Inflammatory macrophage (primary cell): ENCODE data around the gene CTTNBP2.

Source experiments
- DNase-seq, 2 donors: peaks; one replicate each; pipeline ENCODE4 v3.0.0-alpha.2; 2020 to 2022
- total RNA-seq, 18 experiments: gene quantifications; one replicate each; lab custom pipeline; 2026; ENCODE audit warnings: mixed read lengths in 6 of 18, inconsistent platforms in 2 of 18; lab: John Stamatoyannopoulos, UW

The CTTNBP2 gene, protein sequence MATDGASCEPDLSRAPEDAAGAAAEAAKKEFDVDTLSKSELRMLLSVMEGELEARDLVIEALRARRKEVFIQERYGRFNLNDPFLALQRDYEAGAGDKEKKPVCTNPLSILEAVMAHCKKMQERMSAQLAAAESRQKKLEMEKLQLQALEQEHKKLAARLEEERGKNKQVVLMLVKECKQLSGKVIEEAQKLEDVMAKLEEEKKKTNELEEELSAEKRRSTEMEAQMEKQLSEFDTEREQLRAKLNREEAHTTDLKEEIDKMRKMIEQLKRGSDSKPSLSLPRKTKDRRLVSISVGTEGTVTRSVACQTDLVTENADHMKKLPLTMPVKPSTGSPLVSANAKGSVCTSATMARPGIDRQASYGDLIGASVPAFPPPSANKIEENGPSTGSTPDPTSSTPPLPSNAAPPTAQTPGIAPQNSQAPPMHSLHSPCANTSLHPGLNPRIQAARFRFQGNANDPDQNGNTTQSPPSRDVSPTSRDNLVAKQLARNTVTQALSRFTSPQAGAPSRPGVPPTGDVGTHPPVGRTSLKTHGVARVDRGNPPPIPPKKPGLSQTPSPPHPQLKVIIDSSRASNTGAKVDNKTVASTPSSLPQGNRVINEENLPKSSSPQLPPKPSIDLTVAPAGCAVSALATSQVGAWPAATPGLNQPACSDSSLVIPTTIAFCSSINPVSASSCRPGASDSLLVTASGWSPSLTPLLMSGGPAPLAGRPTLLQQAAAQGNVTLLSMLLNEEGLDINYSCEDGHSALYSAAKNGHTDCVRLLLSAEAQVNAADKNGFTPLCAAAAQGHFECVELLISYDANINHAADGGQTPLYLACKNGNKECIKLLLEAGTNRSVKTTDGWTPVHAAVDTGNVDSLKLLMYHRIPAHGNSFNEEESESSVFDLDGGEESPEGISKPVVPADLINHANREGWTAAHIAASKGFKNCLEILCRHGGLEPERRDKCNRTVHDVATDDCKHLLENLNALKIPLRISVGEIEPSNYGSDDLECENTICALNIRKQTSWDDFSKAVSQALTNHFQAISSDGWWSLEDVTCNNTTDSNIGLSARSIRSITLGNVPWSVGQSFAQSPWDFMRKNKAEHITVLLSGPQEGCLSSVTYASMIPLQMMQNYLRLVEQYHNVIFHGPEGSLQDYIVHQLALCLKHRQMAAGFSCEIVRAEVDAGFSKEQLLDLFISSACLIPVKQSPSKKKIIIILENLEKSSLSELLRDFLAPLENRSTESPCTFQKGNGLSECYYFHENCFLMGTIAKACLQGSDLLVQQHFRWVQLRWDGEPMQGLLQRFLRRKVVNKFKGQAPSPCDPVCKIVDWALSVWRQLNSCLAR (N-terminal part only)
- total RNA-seq = 0 to 0.52 (median 0.06) reads per million in 18 experiments

GRCh38 chr7:117873310-117874190 is at the start of gene CTTNBP2:
CTTNBP2 (minus strand) TSS chr7:117873441; CDS start chr7:117873415, 26 bp downstream.
- peak in 1 of 2 donors; percentile 24 for DNase-seq

DNA sequence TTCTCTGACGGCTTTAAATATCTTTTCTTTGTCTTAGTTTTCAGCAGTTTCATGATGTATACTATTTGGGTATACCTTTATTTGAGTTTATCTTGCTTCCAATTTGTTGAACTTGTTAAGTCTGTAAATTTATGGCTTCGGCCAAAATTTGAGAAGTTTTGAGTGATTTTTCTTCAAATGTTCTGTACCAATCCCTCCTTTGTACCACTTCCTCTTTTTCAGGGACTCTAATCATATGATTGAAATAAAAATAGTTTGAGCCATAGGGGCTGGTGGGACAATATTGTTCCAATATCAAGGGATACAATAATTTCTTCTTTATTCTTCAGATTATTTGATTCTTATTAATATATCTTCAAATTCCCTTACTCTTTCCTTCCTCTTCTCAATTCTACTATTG is 43.1 kb upstream of the CTTNBP2 start:
- DNase-seq = no peak

GRCh38 chr7:117912421-117912820 is 39.2 kb upstream of the CTTNBP2 start:
- no peak for DNase-seq

DNA sequence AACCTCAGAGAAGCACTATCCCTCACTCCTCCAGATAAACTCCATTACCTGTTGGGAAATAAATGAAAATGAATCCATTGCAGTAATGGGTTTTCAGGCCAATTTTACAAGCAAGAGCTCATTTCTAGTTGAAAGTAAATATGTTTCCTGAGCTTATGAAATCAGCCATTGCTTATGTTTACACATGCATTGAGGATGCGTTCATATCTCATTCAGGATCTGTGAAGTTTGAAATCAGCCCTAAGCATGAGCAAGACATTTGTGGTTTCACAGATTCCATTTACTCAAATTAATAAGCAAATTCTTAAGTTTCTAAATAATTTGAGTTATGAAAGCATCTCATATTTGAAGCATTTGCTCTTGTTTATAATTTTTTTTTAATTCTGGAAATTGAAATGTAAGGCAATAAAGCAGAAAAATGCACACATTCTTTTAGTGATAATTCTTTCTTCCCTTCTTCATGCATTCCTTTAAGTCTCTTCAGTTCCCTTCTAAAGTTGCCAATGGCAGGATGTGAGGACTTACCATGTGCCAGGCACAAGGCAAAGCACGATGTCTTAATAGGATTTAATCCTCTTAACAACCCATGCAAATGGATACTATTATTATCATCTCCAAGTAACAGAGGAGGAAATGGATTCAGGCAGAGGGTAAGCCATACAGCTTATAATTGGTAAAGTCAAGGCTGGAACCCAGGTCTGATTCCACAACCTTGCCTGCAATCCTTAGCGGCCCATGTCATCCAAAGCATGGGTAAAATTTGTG is 35.0 kb upstream of the CTTNBP2 start:
- no peak for DNase-seq

- no peak for DNase-seq
Measured at GRCh38 chr7:117907049-117907640, 33.9 kb upstream of the CTTNBP2 start.

GRCh38 chr7:117902314-117902889 is 29.2 kb upstream of the CTTNBP2 start:
- DNase-seq = no peak

DNA sequence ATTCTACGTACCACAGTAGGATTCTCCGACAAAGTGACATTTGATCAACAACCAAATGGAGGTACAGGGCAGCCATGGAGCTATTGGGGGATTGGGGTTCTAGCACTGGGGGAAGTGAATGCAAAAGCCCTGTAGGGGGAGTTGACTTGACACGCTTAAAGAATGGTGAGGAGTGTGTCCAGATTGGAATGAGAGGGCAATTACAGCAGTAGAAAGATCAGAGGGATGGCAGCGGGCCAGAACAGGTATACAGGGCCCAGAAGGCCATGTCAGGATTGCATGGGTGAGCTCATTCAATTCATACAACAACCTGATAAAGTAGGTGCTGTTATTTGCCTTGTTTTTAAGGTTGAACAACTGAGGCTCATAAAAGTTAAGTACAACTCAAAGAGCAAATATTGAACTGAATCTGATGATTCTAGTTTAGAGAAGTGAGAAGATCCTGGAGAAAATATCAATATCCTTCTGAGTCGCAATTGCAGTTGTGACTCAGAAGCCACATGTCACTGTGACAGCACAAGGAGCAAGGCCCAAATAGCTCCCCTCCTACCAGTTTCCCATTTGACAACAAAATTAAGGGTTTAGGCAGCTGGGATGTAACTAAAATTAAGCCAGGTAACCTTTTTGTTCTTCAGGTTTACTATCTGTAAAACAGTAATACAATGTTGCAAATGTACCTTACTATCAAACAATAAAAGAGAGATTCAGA is 28.0 kb upstream of the CTTNBP2 start:
- no peak for DNase-seq

- no peak for DNase-seq
Measured at GRCh38 chr7:117896339-117896738, 23.1 kb upstream of the CTTNBP2 start.

GRCh38 chr7:117895276-117895675 is 22.0 kb upstream of the CTTNBP2 start:
- DNase-seq = no peak

- DNase-seq = no peak
Measured at GRCh38 chr7:117894037-117894436, 20.8 kb upstream of the CTTNBP2 start.

GRCh38 chr7:117892821-117893220 is 19.6 kb upstream of the CTTNBP2 start:
- no peak for DNase-seq

DNA sequence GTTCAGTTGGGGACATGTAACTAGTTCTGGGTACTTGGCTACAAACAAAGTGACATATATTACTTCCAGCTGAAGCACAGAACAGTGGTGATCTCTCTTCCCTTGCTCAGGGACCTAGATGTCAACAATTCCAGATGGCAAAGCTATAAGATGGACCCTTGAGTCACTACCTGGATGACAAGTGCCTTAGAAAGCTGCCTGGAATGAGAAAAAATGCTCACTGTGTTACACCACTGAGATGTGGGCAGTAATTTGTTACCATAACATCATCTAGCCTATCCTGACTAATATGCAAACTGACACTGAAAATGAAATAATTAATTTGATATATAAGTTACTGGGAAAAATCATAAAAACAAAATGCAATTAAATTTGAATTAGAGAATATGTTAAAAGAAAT is 16.4 kb upstream of the CTTNBP2 start:
- DNase-seq = no peak

- DNase-seq = no peak
Measured at GRCh38 chr7:117888627-117889026, 15.4 kb upstream of the CTTNBP2 start.

- no peak for DNase-seq
Measured at GRCh38 chr7:117882594-117882993, 9.4 kb upstream of the CTTNBP2 start.

DNA sequence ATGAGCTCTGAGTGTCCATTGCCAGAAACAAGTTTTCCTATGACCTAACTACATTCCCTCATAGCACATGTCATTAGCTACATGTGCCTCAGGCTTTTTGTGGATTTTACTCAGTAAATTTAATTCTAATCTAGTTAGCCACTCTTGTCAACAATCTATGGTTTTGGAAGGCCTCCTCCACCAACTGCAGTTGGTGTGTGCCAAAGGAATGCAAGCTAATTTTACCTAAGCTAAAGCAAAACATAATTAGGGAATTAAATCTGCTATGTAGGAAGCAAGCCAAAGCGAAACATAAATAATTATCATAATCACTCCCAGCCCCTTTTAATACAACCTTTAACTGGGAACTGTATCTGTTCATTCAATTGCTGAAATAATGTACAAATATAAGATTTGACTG is 3.5 kb upstream of the CTTNBP2 start:
- no peak for DNase-seq

- peak; percentile 18 to 19 for DNase-seq
Measured at GRCh38 chr7:117875566-117875965, 2.3 kb upstream of the CTTNBP2 start.

GRCh38 chr7:117874191-117874700 is 1.0 kb upstream of the CTTNBP2 start:
- DNase-seq = no peak

GRCh38 chr7:117872561-117873309 is 506 bp downstream of the CTTNBP2 start:
- DNase-seq = no peak
